ENCODE measurements around the gene ZFR.

GRCh38 chr5:32487424-32487823 is 42.9 kb upstream of the ZFR start:
- TF ChIP-seq POLR2A (IDR thresholded peaks at IDR 0.05) (no peak), CTCF (IDR thresholded peaks at IDR 0.05) (no peak)

Measured in esophagus squamous epithelium (tissue), 4 donors.